IMR-90 (cell line): ENCODE data around the gene ARID4B. TPM values are rescaled to one million over a fixed set of nuclear protein-coding genes. Genes with fewer than 3 reads are reported as not detected.

Experiments
- ATAC-seq: fragments of 200-7000 bp; cut with Tn5 transposase; 2 replicates; pipeline ENCODE4 v1.9.1; 2020; ENCODE audit warnings: low read depth, mild to moderate bottlenecking, moderate library complexity
- BruUV-seq: library from RNA; stranded (reverse); fragments of 400-500 nt; replicated peaks from 2 replicates; lab custom pipeline; 2021; lab: Mats Ljungman, UMichigan
- CTCF ChIA-PET: fragments of 300-600 bp; formaldehyde crosslinking; extraction: SDS; loops from one replicate; lab custom pipeline; 2021; ENCODE audit warnings: antibody characterized with exemption; lab: Yijun Ruan, JAX
- POLR2A ChIA-PET: fragments of 300-600 bp; sonication (Branson Sonifier 250); formaldehyde crosslinking; loops from one replicate; lab custom pipeline; 2022; ENCODE audit warnings: antibody characterized with exemption; ENCODE audit not compliant: unreplicated experiment; lab: Charles Lee
- DNase-seq: peaks from one replicate; pipeline ENCODE4 v3.0.0; 2013
- H2AFZ ChIP-seq: replicated peaks from 2 replicates; pipeline ENCODE3; 2013; ENCODE audit warnings: low read length, mild to moderate bottlenecking; ENCODE audit not compliant: poor library complexity
- H2AK5ac ChIP-seq: 2 replicates; pipeline ENCODE4 v1.6.1; 2013; ENCODE audit warnings: low read depth, low read length, inconsistent platforms
- H2AK9ac ChIP-seq: replicated peaks from 2 replicates; pipeline ENCODE3; 2013; ENCODE audit warnings: mild to moderate bottlenecking, low read depth, low read length, moderate library complexity; ENCODE audit not compliant: poor library complexity
- H2BK120ac ChIP-seq: 2 replicates; pipeline ENCODE4 v1.6.1; 2013; ENCODE audit warnings: low read depth, low read length, inconsistent platforms
- H2BK15ac ChIP-seq: 3 replicates; pipeline ENCODE4 v1.6.1; 2013; ENCODE audit warnings: low read depth, low read length, inconsistent platforms
- H2BK20ac ChIP-seq: 2 replicates; pipeline ENCODE4 v1.6.1; 2013; ENCODE audit warnings: low read depth, mild to moderate bottlenecking, inconsistent platforms, low read length, moderate library complexity
- H2BK5ac ChIP-seq: 2 replicates; pipeline ENCODE4 v1.6.1; 2013; ENCODE audit warnings: mild to moderate bottlenecking, low read depth, low read length, inconsistent platforms; ENCODE audit not compliant: poor library complexity, severe bottlenecking
- H3K14ac ChIP-seq: replicated peaks from 2 replicates; pipeline ENCODE4 v1.6.1; 2013; ENCODE audit warnings: low read depth, low read length, inconsistent platforms
- H3K18ac ChIP-seq: 2 replicates; pipeline ENCODE4 v1.6.1; 2013; ENCODE audit warnings: low read depth, low read length, control low read depth
- H3K23ac ChIP-seq: 2 replicates; pipeline ENCODE4 v1.6.1; 2013; ENCODE audit warnings: low read depth, low read length, inconsistent platforms
- H3K27ac ChIP-seq: 2 replicates; pipeline ENCODE4 v1.5.1; 2013; ENCODE audit warnings: mild to moderate bottlenecking, control low read depth, low read length; ENCODE audit not compliant: insufficient read depth
- H3K27me3 ChIP-seq: 2 replicates; pipeline ENCODE4 v1.6.1; 2013; ENCODE audit warnings: low read length; ENCODE audit not compliant: control insufficient read depth, insufficient read depth
- H3K36me3 ChIP-seq: 2 replicates; pipeline ENCODE4 v1.6.1; 2013; ENCODE audit warnings: low read length, mixed read lengths; ENCODE audit not compliant: control insufficient read depth, insufficient read depth
- H3K4ac ChIP-seq: 2 replicates; pipeline ENCODE4 v1.6.1; 2013; ENCODE audit warnings: low read depth, low read length, inconsistent platforms
- H3K4me1 ChIP-seq: 2 replicates; pipeline ENCODE4 v1.6.1; 2013; ENCODE audit warnings: low read length, mixed read lengths; ENCODE audit not compliant: control insufficient read depth, insufficient read depth
- H3K4me2 ChIP-seq: 2 replicates; pipeline ENCODE4 v1.6.1; 2013; ENCODE audit warnings: low read depth, mild to moderate bottlenecking, control low read depth, low read length, moderate library complexity
- H3K4me3 ChIP-seq: 2 replicates; pipeline ENCODE4 v1.5.1; 2013; ENCODE audit warnings: low read depth, mild to moderate bottlenecking, control low read depth, low read length, moderate library complexity; ENCODE audit not compliant: insufficient read depth
- H3K56ac ChIP-seq: 2 replicates; pipeline ENCODE4 v1.6.1; 2013; ENCODE audit warnings: low read length, inconsistent platforms; ENCODE audit not compliant: insufficient read depth; ENCODE audit errors: extremely low read depth
- H3K79me1 ChIP-seq, 2 experiments: 2 replicates each; pipeline ENCODE4 v1.6.1; 2013; ENCODE audit warnings: low read length in 2 of 2, inconsistent platforms in 1 of 2, low read depth in 1 of 2
- H3K9ac ChIP-seq: 2 replicates; pipeline ENCODE4 v1.6.1; 2013; ENCODE audit warnings: low read depth, low read length, control low read depth
- H3K9me1 ChIP-seq: 2 replicates; pipeline ENCODE4 v1.6.1; 2013; ENCODE audit warnings: low read length, inconsistent platforms; ENCODE audit not compliant: insufficient read depth
- H3K9me3 ChIP-seq: 2 replicates; pipeline ENCODE4 v1.6.1; 2013; ENCODE audit warnings: low read length; ENCODE audit not compliant: control insufficient read depth, insufficient read depth
- H4K20me1 ChIP-seq: 2 replicates; pipeline ENCODE4 v1.6.1; 2013; ENCODE audit warnings: low read length, inconsistent platforms; ENCODE audit not compliant: insufficient read depth
- H4K5ac ChIP-seq: 2 replicates; pipeline ENCODE4 v1.6.1; 2013; ENCODE audit warnings: mild to moderate bottlenecking, low read depth, low read length, control low read depth
- H4K8ac ChIP-seq, 2 experiments: 2 replicates each; pipeline ENCODE4 v1.6.1; 2013; ENCODE audit warnings: low read depth in 2 of 2, low read length in 2 of 2, control low read depth in 1 of 2, inconsistent platforms in 1 of 2
- H4K91ac ChIP-seq: 2 replicates; pipeline ENCODE4 v1.6.1; 2013; ENCODE audit warnings: low read depth, low read length, inconsistent platforms; ENCODE audit not compliant: insufficient read depth
- BHLHE40 ChIP-seq: fragments of 150-350 bp; IDR thresholded peaks from 2 replicates; pipeline ENCODE4 v1.6.1; 2016; ENCODE audit warnings: mild to moderate bottlenecking, low read depth, low read length
- CEBPB ChIP-seq: IDR thresholded peaks from 2 replicates; pipeline ENCODE4 v1.6.1; 2012; ENCODE audit warnings: low read depth, low read length, improper control_type of control experiment
- CHD1 ChIP-seq: IDR thresholded peaks from 2 replicates; pipeline ENCODE4 v1.6.1; 2012; ENCODE audit warnings: low read depth, low read length, improper control_type of control experiment
- CTCF ChIP-seq: conservative IDR thresholded peaks from 2 replicates; pipeline ENCODE4 v1.5.1; 2012; ENCODE audit warnings: mild to moderate bottlenecking, low read depth, low read length, improper control_type of control experiment
- ELK1 ChIP-seq: fragments of 150-350 bp; IDR thresholded peaks from 2 replicates; pipeline ENCODE4 v1.6.1; 2016; ENCODE audit warnings: low read depth, mild to moderate bottlenecking, low read length, moderate library complexity, borderline replicate concordance
- FOS ChIP-seq: fragments of 150-350 bp; IDR thresholded peaks from 2 replicates; pipeline ENCODE4 v1.6.1; 2016; ENCODE audit warnings: low read depth, low read length
- MAFK ChIP-seq: IDR thresholded peaks from 2 replicates; pipeline ENCODE4 v1.6.1; 2012; ENCODE audit warnings: low read depth, low read length, improper control_type of control experiment
- MAZ ChIP-seq: IDR thresholded peaks from 2 replicates; pipeline ENCODE4 v1.6.1; 2012; ENCODE audit warnings: low read depth, mild to moderate bottlenecking, low read length, improper control_type of control experiment, moderate library complexity, borderline replicate concordance
- MXI1 ChIP-seq: IDR thresholded peaks from 2 replicates; pipeline ENCODE4 v1.6.1; 2012; ENCODE audit warnings: low read depth, mild to moderate bottlenecking, low read length, moderate library complexity, borderline replicate concordance
- NFE2L2 ChIP-seq: fragments of 150-350 bp; IDR thresholded peaks from 2 replicates; pipeline ENCODE4 v1.6.1; 2016; ENCODE audit warnings: low read depth, mild to moderate bottlenecking, low read length
- POLR2A ChIP-seq: IDR thresholded peaks from 2 replicates; pipeline ENCODE4 v1.6.1; 2012; ENCODE audit warnings: mild to moderate bottlenecking, low read depth, low read length
- RAD21 ChIP-seq: IDR thresholded peaks from 2 replicates; pipeline ENCODE4 v1.6.1; 2012; ENCODE audit warnings: low read length, improper control_type of control experiment
- RCOR1 ChIP-seq: IDR thresholded peaks from 2 replicates; pipeline ENCODE4 v1.6.1; 2012; ENCODE audit warnings: mild to moderate bottlenecking, low read length, improper control_type of control experiment; ENCODE audit not compliant: insufficient replicate concordance
- RFX5 ChIP-seq: IDR thresholded peaks from 2 replicates; pipeline ENCODE4 v1.8.0; 2012; ENCODE audit warnings: low read depth, mild to moderate bottlenecking, low read length, moderate library complexity
- SMC3 ChIP-seq: fragments of 150-350 bp; IDR thresholded peaks from 2 replicates; pipeline ENCODE4 v1.6.1; 2016; ENCODE audit warnings: low read depth, mild to moderate bottlenecking, antibody characterized with exemption, low read length, moderate library complexity
- USF2 ChIP-seq: fragments of 150-350 bp; IDR thresholded peaks from 2 replicates; pipeline ENCODE4 v1.6.1; 2017; ENCODE audit warnings: mild to moderate bottlenecking, antibody characterized with exemption, low read length, low read depth
- WGBS, 2 experiments: methylation state at CpG; one replicate each; pipeline versions ENCODE4 v1.1.5 to v1.1.7; 2013; ENCODE audit warnings: missing lambda C conversion rate in 2 of 2; ENCODE audit not compliant: insufficient read length in 1 of 2; ENCODE audit errors: extremely low coverage in 2 of 2; 5-methylcytosine and 5-hydroxymethylcytosine counted together
- dilution Hi-C: fragments of 300-500 bp; cut with HindIII; formaldehyde crosslinking; loops from one replicate; pipeline ENCODE4 v1.14.3; 2018; ENCODE audit warnings: low sequenced_read_pairs; ENCODE audit not compliant: unreplicated experiment
- in situ Hi-C: fragments of 300-500 bp; cut with MboI; formaldehyde crosslinking; loops from 3 replicates; pipeline ENCODE4 v1.14.3; 2019; ENCODE audit warnings: low sequenced_read_pairs, inconsistent platforms, mixed read lengths
- intact Hi-C: fragments of 100-400 bp; cut with micrococcal nuclease; formaldehyde crosslinking; loops from 2 replicates; pipeline ENCODE4 v1.10.0; 2022
- polyA plus RNA-seq, 3 experiments: library from polyadenylated mRNA; depleted of rRNA; stranded (reverse); fragments of >200 nt; gene quantifications; 2 replicates each; pipeline ENCODE4 v1.2.3, GENCODE V29; 2012; ENCODE audit warnings: low replicate concordance in 1 of 3
- total RNA-seq: library from RNA; depleted of rRNA; stranded (reverse); fragments of >200 nt; gene quantifications from 2 replicates; pipeline ENCODE4 v1.2.3, GENCODE V29; 2012

ARID4B gene
- total and polyA plus RNA-seq, 2 of the 4 experiments (the other 2 are of a cell fraction) = 8.5 to 16.0 TPM

- POLR2A ChIA-PET = no interaction called here
- H3K4me2 ChIP-seq = no peak overlapping the region
- no TSS peak for BruUV-seq
- H3K27ac ChIP-seq = no peak overlapping the region
- H4K91ac ChIP-seq = no peak overlapping the region
- H3K4me1 ChIP-seq = peaks cover 4% of the 10 kb centered on the region; the same call in 1 of the 2 replicates
- peaks cover 89% of the 10 kb centered on the region for H4K20me1 ChIP-seq
- TF ChIP-seq RCOR1 = no peak
- TF ChIP-seq CEBPB = no peak
- no peak for TF ChIP-seq RFX5
- TF ChIP-seq SMC3 = no peak
- TF ChIP-seq USF2 = no peak
- TF ChIP-seq MAFK = no peak
- no peak for TF ChIP-seq NFE2L2
- no peak for TF ChIP-seq POLR2A
- no peak for TF ChIP-seq FOS
- TF ChIP-seq MXI1 = no peak
- TF ChIP-seq ELK1 = no peak
- TF ChIP-seq RAD21 = no peak
- TF ChIP-seq BHLHE40 = no peak
- no peak for TF ChIP-seq MAZ
- no peak for TF ChIP-seq CTCF
- TF ChIP-seq CHD1 = no peak
- H3K79me1 ChIP-seq = peaks cover 3 to 62% of the 10 kb centered on the region in 2 experiments; a peak in 3 of 4 replicates
- H2BK20ac ChIP-seq = no peak overlapping the region
- intact Hi-C loops (no loop called here), in situ Hi-C loops (no loop called here), dilution Hi-C loops (no loop called here)
- H3K27me3 ChIP-seq = no peaks in the 10 kb centered on the region
- H3K9me3 ChIP-seq = no peaks in the 10 kb centered on the region
- no peak overlapping the region for H2BK5ac ChIP-seq
- H4K8ac ChIP-seq = no peak overlapping the region
- H2BK120ac ChIP-seq = no peak overlapping the region
- ATAC-seq = no peak
- H3K9me1 ChIP-seq = peaks cover 15% of the 10 kb centered on the region
- H2AK9ac ChIP-seq = no peak overlapping the region
- peaks cover 7% of the 10 kb centered on the region for H3K36me3 ChIP-seq
- H4K5ac ChIP-seq = no peak overlapping the region
- no peak overlapping the region for H2BK15ac ChIP-seq
- CTCF ChIA-PET = no interaction called here
- H3K18ac ChIP-seq = no peak overlapping the region
- no peak overlapping the region for H3K9ac ChIP-seq
- WGBS, 2 experiments = no CpG with 5 or more reads among the region's 4 CpGs
- no peak overlapping the region for H3K4me3 ChIP-seq
- no peak overlapping the region for H2AFZ ChIP-seq
- H2AK5ac ChIP-seq = no peak overlapping the region
- H3K23ac ChIP-seq = no peak overlapping the region
- H3K4ac ChIP-seq = no peak overlapping the region
- no peak overlapping the region for H3K14ac ChIP-seq
- DNase-seq = no peak
- no peak overlapping the region for H3K56ac ChIP-seq
These were observed 12.2 kb downstream of the ARID4B start for GRCh38 chr1:235315735-235316134.
